Fibroblast of lung (primary cell): ENCODE results near the gene DLGAP1. TPM values are rescaled to one million over a fixed set of nuclear protein-coding genes. Genes with fewer than 3 reads are reported as not detected.

Experiments
- DNase-seq, 2 donors: peaks; one replicate each; pipeline versions ENCODE4 v3.0.0 to v3.0.0-alpha.2; 2010; ENCODE audit warnings: low read depth in 2 of 2
- H2AFZ ChIP-seq: 2 replicates; pipeline ENCODE4 v1.5.1; 2012; ENCODE audit warnings: low read length, control low read depth, inconsistent platforms
- H3K27ac ChIP-seq: 2 replicates; pipeline ENCODE4 v1.5.1; 2011; ENCODE audit warnings: low read length, control low read depth; ENCODE audit not compliant: insufficient read depth
- H3K27me3 ChIP-seq: 2 replicates; pipeline ENCODE4 v1.5.1; 2011; ENCODE audit warnings: mild to moderate bottlenecking, low read length; ENCODE audit not compliant: control insufficient read depth, insufficient read depth
- H3K36me3 ChIP-seq: 2 replicates; pipeline ENCODE4 v1.5.1; 2011; ENCODE audit warnings: low read length; ENCODE audit not compliant: control insufficient read depth, insufficient read depth
- H3K4me1 ChIP-seq: 2 replicates; pipeline ENCODE4 v1.5.1; 2011; ENCODE audit warnings: low read length; ENCODE audit not compliant: control insufficient read depth, insufficient read depth; ENCODE audit errors: extremely low read depth
- H3K4me2 ChIP-seq: 2 replicates; pipeline ENCODE4 v1.5.1; 2011; ENCODE audit warnings: low read length, control low read depth; ENCODE audit not compliant: insufficient read depth; ENCODE audit errors: extremely low read depth
- H3K4me3 ChIP-seq, 4 experiments: fragments of 200-600 bp in 1 of 4; sonication (generic) in 1 of 4; replicated peaks in 1 of 4; 2 replicates each; pipeline ENCODE4 v1.5.1; 2011 to 2016; ENCODE audit warnings: low read length in 4 of 4, low read depth in 3 of 4, mild to moderate bottlenecking in 3 of 4, control low read depth in 2 of 4, inconsistent platforms in 1 of 4, mixed read lengths in 1 of 4; ENCODE audit not compliant: insufficient read depth in 1 of 4; ENCODE audit errors: control extremely low read depth in 1 of 4
- H3K79me2 ChIP-seq: 2 replicates; pipeline ENCODE4 v1.5.1; 2012; ENCODE audit warnings: mild to moderate bottlenecking, low read length, inconsistent platforms; ENCODE audit not compliant: control insufficient read depth, insufficient read depth
- H3K9ac ChIP-seq: 2 replicates; pipeline ENCODE4 v1.5.1; 2011; ENCODE audit warnings: mild to moderate bottlenecking, low read length, control low read depth; ENCODE audit not compliant: insufficient read depth
- H3K9me3 ChIP-seq: 2 replicates; pipeline ENCODE4 v1.5.1; 2012; ENCODE audit warnings: low read depth, low read length; ENCODE audit not compliant: control insufficient read depth, insufficient read depth
- H4K20me1 ChIP-seq: 2 replicates; pipeline ENCODE4 v1.5.1; 2011; ENCODE audit warnings: low read length; ENCODE audit not compliant: control insufficient read depth, insufficient read depth; ENCODE audit errors: extremely low read depth
- CTCF ChIP-seq, 2 donors: IDR thresholded peaks in 1 of 2; conservative IDR thresholded peaks in 1 of 2; 1 replicate in 1 of 2; 2 replicates in 1 of 2; pipeline ENCODE4 v1.5.1; 2011 to 2012; ENCODE audit warnings: low read length in 2 of 2, control low read depth in 1 of 2, inconsistent platforms in 1 of 2, low read depth in 1 of 2, mild to moderate bottlenecking in 1 of 2
- EZH2 ChIP-seq: IDR thresholded peaks from 2 replicates; pipeline ENCODE4 v1.5.1; 2012; ENCODE audit warnings: low read length, control low read depth, mild to moderate bottlenecking; ENCODE audit errors: missing control alignments
- polyA plus RNA-seq, 2 donors: library from polyadenylated mRNA; depleted of rRNA in 1 of 2; stranded (reverse) in 1 of 2; unstranded in 1 of 2; fragments of >200 nt; gene quantifications; 2 replicates each; pipeline ENCODE4 v1.2.1, GENCODE V29; 2011 to 2012; ENCODE audit warnings: missing spikeins in 1 of 2
- total RNA-seq: library from RNA; depleted of rRNA; stranded (reverse); fragments of >200 nt; gene quantifications from 2 replicates; pipeline ENCODE4 v1.2.1, GENCODE V29; 2014

The DLGAP1 gene
- total and polyA plus RNA-seq, 2 donors (not counting 1 experiment from before 2014, with no cell fraction given): 0.16 to 0.17 TPM

- no peak for DNase-seq
- Histone ChIP-seq H4K20me1 (no peaks in the 10 kb centered on the region), H3K9me3 (no peaks in the 10 kb centered on the region), H2AFZ (no peak overlapping the region), H3K79me2 (peaks cover 21% of the 10 kb centered on the region), H3K27ac (no peak overlapping the region), H3K9ac (no peak overlapping the region), H3K4me2 (no peak overlapping the region), H3K36me3 (peaks cover 4% of the 10 kb centered on the region), H3K27me3 (no peaks in the 10 kb centered on the region), H3K4me3 (no peak overlapping the region), H3K4me1 (peaks cover 31% of the 10 kb centered on the region)
- TF ChIP-seq EZH2: no peak
- TF ChIP-seq CTCF (conservative IDR thresholded peaks at IDR 0.05 in 1 of 2, IDR thresholded peaks at IDR 0.05 in 1 of 2; ENCODE audit: low read depth in 1 of 2, low read length in 2 of 2): no peak
Measured at GRCh38 chr18:3599861-3600260, 855.2 kb downstream of the DLGAP1 start.

GRCh38 chr18:3599195-3599594 is 855.9 kb downstream of the DLGAP1 start:
- Histone ChIP-seq H3K4me2 (no peak overlapping the region), H3K9me3 (no peaks in the 10 kb centered on the region), H3K36me3 (peaks cover 4% of the 10 kb centered on the region), H3K27me3 (no peaks in the 10 kb centered on the region), H3K79me2 (peaks cover 24% of the 10 kb centered on the region), H2AFZ (no peak overlapping the region), H3K4me3 (no peak overlapping the region), H3K27ac (no peak overlapping the region), H4K20me1 (no peaks in the 10 kb centered on the region), H3K9ac (no peak overlapping the region), H3K4me1 (peaks cover 31% of the 10 kb centered on the region)
- TF ChIP-seq EZH2 (no peak), CTCF (conservative IDR thresholded peaks at IDR 0.05 in 1 of 2, IDR thresholded peaks at IDR 0.05 in 1 of 2; ENCODE audit: low read depth in 1 of 2, low read length in 2 of 2) (no peak)
- DNase-seq: no peak

- Histone ChIP-seq H3K36me3 (peaks cover 4% of the 10 kb centered on the region), H3K79me2 (peaks cover 24% of the 10 kb centered on the region), H3K4me2 (no peak overlapping the region), H3K4me1 (peaks cover 30% of the 10 kb centered on the region), H3K27me3 (no peaks in the 10 kb centered on the region), H4K20me1 (no peaks in the 10 kb centered on the region), H3K9ac (no peak overlapping the region), H2AFZ (no peak overlapping the region), H3K27ac (no peak overlapping the region), H3K4me3 (no peak overlapping the region), H3K9me3 (no peaks in the 10 kb centered on the region)
- TF ChIP-seq EZH2: no peak
- no peak for TF ChIP-seq CTCF (conservative IDR thresholded peaks at IDR 0.05 in 1 of 2, IDR thresholded peaks at IDR 0.05 in 1 of 2; ENCODE audit: low read depth in 1 of 2, low read length in 2 of 2)
- no peak for DNase-seq
Measured at GRCh38 chr18:3598581-3598980, 856.5 kb downstream of the DLGAP1 start.
